ENCODE measurements around the gene FOXO6. TPM values are rescaled to one million over a fixed set of nuclear protein-coding genes. Genes with fewer than 3 reads are reported as not detected.
A peak's percentile ranks its signal among the peaks of the same experiment; 100 is the strongest.

The FOXO6 gene
- total RNA-seq, 1 experiment from 2014 or later = 5.4 TPM

DNA sequence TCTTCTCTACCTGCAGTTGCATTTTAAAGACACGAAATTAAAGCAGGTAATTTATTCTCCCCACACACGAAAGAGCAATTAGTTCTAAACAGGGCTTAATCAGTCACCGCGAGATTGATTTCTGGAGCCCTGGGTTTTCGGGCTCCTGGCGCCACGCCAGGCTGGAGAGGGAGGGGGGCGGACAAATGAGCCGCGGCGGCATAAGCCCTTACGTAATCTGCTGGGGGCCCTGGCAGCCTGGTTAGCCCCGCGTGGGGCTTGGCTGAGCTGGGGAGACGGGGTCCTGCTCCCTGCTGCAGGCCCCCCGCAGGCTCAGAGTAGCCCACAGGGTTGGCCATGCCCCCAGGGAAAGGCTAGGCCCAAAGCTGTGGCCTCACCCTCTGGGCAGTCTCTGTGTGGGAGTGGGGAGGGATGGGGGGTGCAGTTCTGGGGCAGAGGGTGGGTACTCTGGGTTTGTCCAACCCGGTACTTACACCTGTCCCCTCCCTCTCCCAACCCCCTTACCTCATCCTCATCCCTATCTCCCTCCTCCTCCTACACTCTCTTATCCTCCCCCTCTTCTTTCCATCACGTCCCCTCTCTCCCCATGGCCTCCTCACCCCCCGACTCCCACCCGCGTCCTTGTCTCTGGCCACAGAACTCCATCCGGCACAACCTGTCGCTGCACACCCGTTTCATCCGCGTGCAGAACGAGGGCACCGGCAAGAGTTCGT, 19.9 kb downstream of the FOXO6 start:
- Mint-ChIP-seq H3K27me3 (ENCODE audit: low read depth) (peaks cover 52% of the 10 kb centered on the region), H3K36me3 (no peaks in the 10 kb centered on the region), H3K4me1 (peaks cover 38% of the 10 kb centered on the region), H3K27ac (no peak overlapping the region), H3K4me3 (peak overlapping the region; percentile 75), H3K9me3 (no peaks in the 10 kb centered on the region)
- no peak for DNase-seq (ENCODE audit: low spot score)
- ChIA-PET CTCF (interaction anchor here (1.0 to 4.2 kb wide), 7 partner anchors 9 to 98 kb away, joined by 3 to 34 read pairs (median 6); partner anchors contain the start of gene FOXO6), POLR2A (interaction anchor here (1.5 to 1.7 kb wide), 3 partner anchors 9 to 14 kb away, joined by 4 to 9 read pairs (median 9); no protein-coding TSS in a partner anchor)
- peak; percentile 8 for ATAC-seq
- TF ChIP-seq MYBL2 (CRISPR knock-in tag; IDR thresholded peaks at IDR 0.05) (no peak), ZNF416 (CRISPR knock-in tag; IDR thresholded peaks at IDR 0.05) (no peak), ZNF263 (CRISPR knock-in tag; IDR thresholded peaks at IDR 0.05; ENCODE audit: low read depth) (peak; percentile 69; the same call in 1 of the 2 replicates)

DNA sequence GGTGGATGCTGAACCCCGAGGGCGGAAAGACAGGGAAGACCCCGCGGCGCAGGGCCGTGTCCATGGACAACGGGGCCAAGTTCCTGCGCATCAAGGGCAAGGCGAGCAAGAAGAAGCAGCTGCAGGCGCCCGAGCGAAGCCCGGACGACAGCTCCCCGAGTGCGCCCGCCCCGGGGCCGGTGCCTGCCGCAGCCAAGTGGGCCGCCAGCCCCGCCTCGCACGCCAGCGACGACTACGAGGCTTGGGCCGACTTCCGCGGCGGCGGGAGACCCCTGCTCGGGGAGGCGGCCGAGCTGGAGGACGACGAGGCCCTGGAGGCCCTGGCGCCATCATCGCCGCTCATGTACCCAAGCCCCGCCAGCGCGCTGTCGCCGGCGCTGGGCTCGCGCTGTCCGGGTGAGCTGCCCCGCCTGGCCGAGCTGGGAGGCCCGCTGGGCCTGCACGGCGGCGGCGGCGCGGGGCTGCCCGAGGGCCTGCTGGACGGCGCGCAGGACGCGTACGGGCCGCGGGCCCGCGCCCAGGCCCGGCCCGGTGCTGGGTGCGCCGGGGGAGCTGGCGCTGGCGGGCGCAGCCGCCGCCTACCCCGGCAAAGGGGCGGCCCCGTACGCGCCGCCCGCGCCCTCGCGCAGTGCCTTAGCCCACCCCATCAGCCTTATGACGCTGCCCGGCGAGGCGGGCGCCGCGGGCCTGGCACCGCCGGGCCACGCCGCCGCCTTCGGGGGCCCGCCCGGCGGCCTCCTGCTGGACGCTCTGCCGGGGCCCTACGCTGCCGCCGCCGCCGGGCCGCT, 20.7 kb downstream of the FOXO6 start:
- DNase-seq (ENCODE audit: low spot score) = peak; percentile 44
- Mint-ChIP-seq H3K27me3 (ENCODE audit: low read depth) (peaks cover 57% of the 10 kb centered on the region), H3K9me3 (no peaks in the 10 kb centered on the region), H3K36me3 (no peaks in the 10 kb centered on the region), H3K4me1 (peaks cover 43% of the 10 kb centered on the region), H3K4me3 (peak overlapping the region; percentile 75), H3K27ac (no peak overlapping the region)
- ChIA-PET POLR2A (interaction anchor here (0.5 to 1.7 kb wide), 3 partner anchors 10 to 26 kb away, joined by 3 to 9 read pairs (median 9); no protein-coding TSS in a partner anchor), CTCF (interaction anchor here (0.7 to 4.2 kb wide), 8 partner anchors 10 to 99 kb away, joined by 3 to 34 read pairs (median 4); partner anchors contain the start of gene FOXO6)
- TF ChIP-seq NR2C2 (CRISPR knock-in tag; IDR thresholded peaks at IDR 0.05) = no peak
- 0 out of 2 replicates have a peak, but pooled peaks have one; percentile 27 for TF ChIP-seq KAT7 (CRISPR knock-in tag; IDR thresholded peaks at IDR 0.05; ENCODE audit: borderline replicate concordance)
- TF ChIP-seq ZNF263 (CRISPR knock-in tag; IDR thresholded peaks at IDR 0.05; ENCODE audit: low read depth) = peak; percentile 63; the same call in 1 of the 2 replicates
- TF ChIP-seq ESRRA (CRISPR knock-in tag; IDR thresholded peaks at IDR 0.05; ENCODE audit: borderline replicate concordance) = 0 out of 2 replicates have a peak, but pooled peaks have one; percentile 21
- TF ChIP-seq, protein P1, sequence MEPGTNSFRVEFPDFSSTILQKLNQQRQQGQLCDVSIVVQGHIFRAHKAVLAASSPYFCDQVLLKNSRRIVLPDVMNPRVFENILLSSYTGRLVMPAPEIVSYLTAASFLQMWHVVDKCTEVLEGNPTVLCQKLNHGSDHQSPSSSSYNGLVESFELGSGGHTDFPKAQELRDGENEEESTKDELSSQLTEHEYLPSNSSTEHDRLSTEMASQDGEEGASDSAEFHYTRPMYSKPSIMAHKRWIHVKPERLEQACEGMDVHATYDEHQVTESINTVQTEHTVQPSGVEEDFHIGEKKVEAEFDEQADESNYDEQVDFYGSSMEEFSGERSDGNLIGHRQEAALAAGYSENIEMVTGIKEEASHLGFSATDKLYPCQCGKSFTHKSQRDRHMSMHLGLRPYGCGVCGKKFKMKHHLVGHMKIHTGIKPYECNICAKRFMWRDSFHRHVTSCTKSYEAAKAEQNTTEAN (CRISPR knock-in tag; IDR thresholded peaks at IDR 0.05) = no peak
- TF ChIP-seq SMAD3 (CRISPR knock-in tag; IDR thresholded peaks at IDR 0.05; ENCODE audit: borderline replicate concordance) = no peak
- ATAC-seq = peak; percentile 36

DNA sequence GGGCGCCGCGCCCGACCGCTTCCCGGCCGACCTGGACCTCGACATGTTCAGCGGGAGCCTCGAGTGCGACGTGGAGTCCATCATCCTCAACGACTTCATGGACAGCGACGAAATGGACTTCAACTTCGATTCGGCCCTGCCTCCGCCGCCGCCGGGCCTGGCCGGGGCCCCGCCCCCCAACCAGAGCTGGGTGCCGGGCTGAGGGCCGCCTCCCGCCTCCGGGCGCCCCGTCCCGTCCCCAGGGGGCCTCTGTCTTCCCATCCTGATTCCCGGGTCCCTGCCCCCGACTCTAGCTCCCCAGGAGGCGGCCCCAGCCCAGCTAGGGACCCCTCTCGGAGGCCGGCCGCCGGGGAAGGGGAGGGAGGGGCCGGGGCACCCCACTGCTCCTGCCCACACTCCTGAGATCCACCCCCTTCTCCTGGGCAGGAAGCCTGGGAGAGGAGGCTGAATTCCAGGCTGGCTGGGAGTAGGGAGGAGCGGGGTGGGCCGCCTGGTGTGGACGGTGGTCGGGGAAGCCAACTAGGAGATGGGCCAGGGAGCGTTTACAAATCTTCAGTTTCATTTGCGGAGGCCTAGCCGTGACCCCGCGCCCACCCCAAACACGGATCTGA, 21.4 kb downstream of the FOXO6 start:
- peak; percentile 42 for DNase-seq (ENCODE audit: low spot score)
- CTCF ChIA-PET = interaction anchor here (0.6 to 4.2 kb wide), 9 partner anchors 11 to 100 kb away, joined by 3 to 34 read pairs (median 4); partner anchors contain the start of gene FOXO6
- no peaks in the 10 kb centered on the region for H3K36me3 Mint-ChIP-seq
- H3K9me3 Mint-ChIP-seq = no peaks in the 10 kb centered on the region
- no peak overlapping the region for H3K27ac Mint-ChIP-seq
- peak overlapping the region; percentile 82 for H3K4me3 Mint-ChIP-seq
- 0 out of 2 replicates have a peak, but pooled peaks have one; percentile 0 for TF ChIP-seq FOXP1 (CRISPR knock-in tag; IDR thresholded peaks at IDR 0.05; ENCODE audit: borderline replicate concordance)
- 0 out of 2 replicates have a peak, but pooled peaks have one; percentile 24 for TF ChIP-seq RELA (CRISPR knock-in tag; IDR thresholded peaks at IDR 0.05; ENCODE audit: borderline replicate concordance)
- 0 out of 2 replicates have a peak, but pooled peaks have one; percentile 35 for TF ChIP-seq ZNF263 (CRISPR knock-in tag; IDR thresholded peaks at IDR 0.05; ENCODE audit: low read depth)
- TF ChIP-seq NR2C2 (CRISPR knock-in tag; IDR thresholded peaks at IDR 0.05) = no peak
- TF ChIP-seq, protein P2, sequence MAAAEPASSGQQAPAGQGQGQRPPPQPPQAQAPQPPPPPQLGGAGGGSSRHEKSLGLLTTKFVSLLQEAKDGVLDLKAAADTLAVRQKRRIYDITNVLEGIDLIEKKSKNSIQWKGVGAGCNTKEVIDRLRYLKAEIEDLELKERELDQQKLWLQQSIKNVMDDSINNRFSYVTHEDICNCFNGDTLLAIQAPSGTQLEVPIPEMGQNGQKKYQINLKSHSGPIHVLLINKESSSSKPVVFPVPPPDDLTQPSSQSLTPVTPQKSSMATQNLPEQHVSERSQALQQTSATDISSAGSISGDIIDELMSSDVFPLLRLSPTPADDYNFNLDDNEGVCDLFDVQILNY (CRISPR knock-in tag; IDR thresholded peaks at IDR 0.05) = 0 out of 2 replicates have a peak, but pooled peaks have one; percentile 13
- TF ChIP-seq ZNF423 (CRISPR knock-in tag; IDR thresholded peaks at IDR 0.05) = peak; percentile 85
- no peak for TF ChIP-seq ETV6 (CRISPR knock-in tag; IDR thresholded peaks at IDR 0.05)
- TF ChIP-seq, protein P3, sequence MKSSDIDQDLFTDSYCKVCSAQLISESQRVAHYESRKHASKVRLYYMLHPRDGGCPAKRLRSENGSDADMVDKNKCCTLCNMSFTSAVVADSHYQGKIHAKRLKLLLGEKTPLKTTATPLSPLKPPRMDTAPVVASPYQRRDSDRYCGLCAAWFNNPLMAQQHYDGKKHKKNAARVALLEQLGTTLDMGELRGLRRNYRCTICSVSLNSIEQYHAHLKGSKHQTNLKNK (CRISPR knock-in tag; IDR thresholded peaks at IDR 0.05) = no peak
- no peak for TF ChIP-seq NR1H2 (CRISPR knock-in tag; IDR thresholded peaks at IDR 0.05)
- POLR2A ChIA-PET = interaction anchor here (0.5 to 1.7 kb wide), 4 partner anchors 11 to 25 kb away, joined by 3 to 9 read pairs (median 6); no protein-coding TSS in a partner anchor
- peak; percentile 41 for ATAC-seq
- peaks cover 47% of the 10 kb centered on the region for H3K4me1 Mint-ChIP-seq
- peaks cover 57% of the 10 kb centered on the region for H3K27me3 Mint-ChIP-seq (ENCODE audit: low read depth)
